GM13976 (cell line): ENCODE results near the gene ERMARD.

Experiments used
- DNase-seq: peaks from one replicate; pipeline ENCODE4 v3.0.0; 2012; ENCODE audit warnings: low spot score
- CTCF ChIP-seq: IDR thresholded peaks from 2 replicates; pipeline ENCODE4 v1.5.1; 2012; ENCODE audit warnings: borderline replicate concordance, mild to moderate bottlenecking; ENCODE audit not compliant: insufficient read depth; ENCODE audit errors: extremely low read depth, missing control alignments, control extremely low read depth
- in situ Hi-C: fragments of 300-500 bp; cut with MboI; formaldehyde crosslinking; loops from one replicate; pipeline ENCODE4 v1.12.0; 2022; ENCODE audit warnings: low sequenced_read_pairs, mixed read lengths, inconsistent platforms; ENCODE audit not compliant: unreplicated experiment

The ERMARD gene

GRCh38 chr6:169804427-169804826 is 53.0 kb downstream of the ERMARD start:
- no peak for DNase-seq
- no peak for TF ChIP-seq CTCF
- in situ Hi-C loops = no loop called here

GRCh38 chr6:169805242-169805838 is 53.9 kb downstream of the ERMARD start:
- TF ChIP-seq CTCF = no peak

GRCh38 chr6:169806701-169807100 is 55.3 kb downstream of the ERMARD start:
- no peak for TF ChIP-seq CTCF
- in situ Hi-C loops = no loop called here
- no peak for DNase-seq

More at GRCh38 chr6:169805242-169805838, 53.9 kb downstream of the ERMARD start:
- in situ Hi-C loops = no loop called here
- DNase-seq = no peak

- TF ChIP-seq CTCF = no peak
- in situ Hi-C loops = no loop called here
Measured at GRCh38 chr6:169807229-169807628, 55.8 kb downstream of the ERMARD start.

GRCh38 chr6:169807699-169808607 is 56.5 kb downstream of the ERMARD start:
- in situ Hi-C loops = no loop called here
- TF ChIP-seq CTCF = no peak
- DNase-seq = no peak

More at GRCh38 chr6:169807229-169807628, 55.8 kb downstream of the ERMARD start:
- no peak for DNase-seq

- in situ Hi-C loops = no loop called here
- TF ChIP-seq CTCF = no peak
- DNase-seq = no peak
Measured at GRCh38 chr6:169808608-169808967, 57.2 kb downstream of the ERMARD start.
